HepG2 (cell line): ENCODE data around the gene LYRM7. TPM values are rescaled to one million over a fixed set of nuclear protein-coding genes. Genes with fewer than 3 reads are reported as not detected.

Experiments
- ARNT2 ChIP-seq: sonication (generic); formaldehyde crosslinking; IDR thresholded peaks from 2 replicates; pipeline ENCODE4 v1.8.0; 2022; ENCODE audit warnings: mild to moderate bottlenecking, low read depth, missing genetic modification reagents, moderate library complexity
- BORCS8-MEF2B ChIP-seq: sonication (generic); formaldehyde crosslinking; IDR thresholded peaks from 2 replicates; pipeline ENCODE4 v1.8.0; 2022; ENCODE audit warnings: mild to moderate bottlenecking, missing genetic modification reagents
- EP300 ChIP-seq, 3 experiments: sonication (generic) in 1 of 3; formaldehyde crosslinking in 1 of 3; IDR thresholded peaks; 2 replicates each; pipeline versions ENCODE4 v1.5.1 to v1.6.1; 2011 to 2020; ENCODE audit warnings: low read depth in 2 of 3, low read length in 2 of 3, borderline replicate concordance in 1 of 3, improper control_type of control experiment in 1 of 3, mild to moderate bottlenecking in 1 of 3, missing genetic modification reagents in 1 of 3, moderate library complexity in 1 of 3
- IRX3 ChIP-seq: sonication (generic); formaldehyde crosslinking; IDR thresholded peaks from 2 replicates; pipeline ENCODE4 v1.8.1; 2023; ENCODE audit warnings: mild to moderate bottlenecking, low read depth, missing genetic modification reagents, borderline replicate concordance
- KLF9 ChIP-seq: IDR thresholded peaks from 2 replicates; pipeline ENCODE4 v1.6.1; 2016; ENCODE audit warnings: low read depth
- KMT2B ChIP-seq: IDR thresholded peaks from 2 replicates; pipeline ENCODE4 v1.6.1; 2016; ENCODE audit warnings: missing genetic modification reagents, missing compliant biosample characterization
- MEF2D ChIP-seq: sonication (generic); formaldehyde crosslinking; IDR thresholded peaks from 2 replicates; pipeline ENCODE4 v1.5.1; 2020; ENCODE audit warnings: mild to moderate bottlenecking, missing genetic modification reagents
- NR2C2 ChIP-seq: sonication (generic); formaldehyde crosslinking; IDR thresholded peaks from 2 replicates; pipeline ENCODE4 v1.4.0; 2020; ENCODE audit warnings: missing genetic modification reagents, mild to moderate bottlenecking, moderate library complexity, borderline replicate concordance
- PHF20 ChIP-seq: sonication (generic); formaldehyde crosslinking; IDR thresholded peaks from 2 replicates; pipeline ENCODE4 v1.5.0; 2020; ENCODE audit warnings: mild to moderate bottlenecking, missing genetic modification reagents
- RARA ChIP-seq: IDR thresholded peaks from 2 replicates; pipeline ENCODE4 v1.6.1; 2016; ENCODE audit warnings: missing genetic modification reagents, missing compliant biosample characterization
- SOX5 ChIP-seq: IDR thresholded peaks from 2 replicates; pipeline ENCODE4 v1.6.1; 2016; ENCODE audit warnings: borderline replicate concordance
- SP5 ChIP-seq: IDR thresholded peaks from 2 replicates; pipeline ENCODE4 v1.6.1; 2016; ENCODE audit warnings: low read depth, borderline replicate concordance
- TGIF2 ChIP-seq: IDR thresholded peaks from 2 replicates; pipeline ENCODE4 v1.6.1; 2016; ENCODE audit warnings: control low read depth, missing compliant biosample characterization
- ZNF367 ChIP-seq: sonication (generic); formaldehyde crosslinking; IDR thresholded peaks from 2 replicates; pipeline ENCODE4 v1.4.0; 2020; ENCODE audit warnings: missing genetic modification reagents, borderline replicate concordance
- ZNF605 ChIP-seq: sonication (generic); formaldehyde crosslinking; IDR thresholded peaks from 2 replicates; pipeline ENCODE4 v1.8.0; 2022; ENCODE audit warnings: mild to moderate bottlenecking, missing genetic modification reagents
- ZNF709 ChIP-seq: sonication (generic); formaldehyde crosslinking; IDR thresholded peaks from 2 replicates; pipeline ENCODE4 v1.5.0; 2020; ENCODE audit warnings: mild to moderate bottlenecking, missing genetic modification reagents
- ZNF749 ChIP-seq: sonication (generic); formaldehyde crosslinking; IDR thresholded peaks from 2 replicates; pipeline ENCODE4 v1.8.0; 2022; ENCODE audit warnings: mild to moderate bottlenecking, missing genetic modification reagents, moderate library complexity, borderline replicate concordance
- ZNF777 ChIP-seq: sonication (generic); formaldehyde crosslinking; IDR thresholded peaks from 2 replicates; pipeline ENCODE4 v1.4.0; 2020; ENCODE audit warnings: missing genetic modification reagents
- ZSCAN31 ChIP-seq: sonication (generic); formaldehyde crosslinking; IDR thresholded peaks from 2 replicates; pipeline ENCODE4 v1.5.0; 2020; ENCODE audit warnings: low read depth, mild to moderate bottlenecking, missing genetic modification reagents
- polyA plus RNA-seq, 8 experiments: library from polyadenylated mRNA; depleted of rRNA in 3 of 8; stranded (reverse) in 7 of 8; unstranded in 1 of 8; fragments of >200 nt; fragmentation: Illumina TruSeq in 4 of 8; extraction: Trizol in 4 of 8; gene quantifications; 2 replicates each; pipeline versions ENCODE4 v1.2.1 to v1.2.3, GENCODE V29; 2011 to 2016; ENCODE audit warnings: low read depth in 4 of 8, missing spikeins in 1 of 8, mixed read lengths in 1 of 8; ENCODE audit not compliant: insufficient read depth in 1 of 8
- total RNA-seq, 5 experiments: library from RNA; depleted of rRNA; stranded (reverse); fragments of >200 nt; fragmentation: Illumina TruSeq; extraction: Trizol; gene quantifications; 2 replicates each; pipeline ENCODE4 v1.2.3, GENCODE V29; 2016; ENCODE audit warnings: low read depth in 1 of 5
- TF ChIP-seq, protein P1 (sequence below): sonication (generic); formaldehyde crosslinking; IDR thresholded peaks from 2 replicates; pipeline ENCODE4 v1.5.0; 2020; ENCODE audit warnings: mild to moderate bottlenecking, missing genetic modification reagents, moderate library complexity
- TF ChIP-seq, protein P2 (sequence below): IDR thresholded peaks from 2 replicates; pipeline ENCODE4 v1.6.1; 2016
- TF ChIP-seq, protein P3 (sequence below): IDR thresholded peaks from 2 replicates; pipeline ENCODE4 v1.6.1; 2012; ENCODE audit warnings: inconsistent platforms
- TF ChIP-seq, protein P4 (sequence below): sonication (generic); formaldehyde crosslinking; IDR thresholded peaks from 2 replicates; pipeline ENCODE4 v1.5.0; 2020; ENCODE audit warnings: missing genetic modification reagents

The LYRM7 gene
- total and polyA plus RNA-seq, 2 of the 13 experiments (the other 11 are each of a cell fraction or from before 2014, with no cell fraction given): 3.0 to 5.5 TPM

DNA sequence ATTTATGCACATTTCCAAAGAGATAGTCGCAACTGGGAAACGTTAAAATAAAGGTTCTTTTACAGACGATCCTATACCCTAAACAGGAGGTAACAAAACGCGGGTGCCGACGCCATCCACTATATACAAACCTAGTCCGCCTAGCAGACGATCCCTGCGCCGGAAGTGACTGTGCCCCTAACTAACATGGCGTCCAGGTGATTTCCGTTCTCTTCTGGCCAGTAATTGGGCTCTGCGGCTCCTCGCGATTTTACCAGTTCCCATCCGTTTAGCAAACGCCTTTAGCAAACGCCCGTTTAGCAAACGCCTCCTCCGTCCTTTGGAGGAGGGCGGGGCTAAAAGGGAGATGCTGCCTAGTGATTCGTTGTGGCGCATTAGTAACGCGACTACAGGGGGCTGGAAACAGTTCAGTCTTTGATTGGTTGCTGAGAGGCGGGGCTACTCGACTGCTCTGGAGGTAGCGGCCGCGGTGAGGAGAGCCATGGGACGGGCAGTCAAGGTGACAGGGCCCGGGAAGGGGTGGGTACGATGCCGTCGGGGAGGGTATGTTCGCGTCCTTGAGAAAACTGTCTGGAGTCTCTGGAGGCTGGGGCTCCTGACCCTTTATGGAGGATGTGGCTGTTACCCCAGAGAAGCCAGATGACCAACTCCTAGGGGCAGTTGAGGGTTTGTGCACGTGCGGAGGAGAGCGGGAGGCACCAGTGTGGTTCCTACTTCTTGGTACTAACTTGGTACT, at the start of gene LYRM7 (continued):
- peak; percentile 77 for TF ChIP-seq NR2C2 (CRISPR knock-in tag)
- peak; percentile 42; the same call in 1 of the 2 replicates for TF ChIP-seq MEF2D
- peak; percentile 57; the same call in 1 of the 2 replicates for TF ChIP-seq ZSCAN31 (CRISPR knock-in tag)
- TF ChIP-seq KLF9 (CRISPR knock-in tag): no peak
- TF ChIP-seq, protein P1, sequence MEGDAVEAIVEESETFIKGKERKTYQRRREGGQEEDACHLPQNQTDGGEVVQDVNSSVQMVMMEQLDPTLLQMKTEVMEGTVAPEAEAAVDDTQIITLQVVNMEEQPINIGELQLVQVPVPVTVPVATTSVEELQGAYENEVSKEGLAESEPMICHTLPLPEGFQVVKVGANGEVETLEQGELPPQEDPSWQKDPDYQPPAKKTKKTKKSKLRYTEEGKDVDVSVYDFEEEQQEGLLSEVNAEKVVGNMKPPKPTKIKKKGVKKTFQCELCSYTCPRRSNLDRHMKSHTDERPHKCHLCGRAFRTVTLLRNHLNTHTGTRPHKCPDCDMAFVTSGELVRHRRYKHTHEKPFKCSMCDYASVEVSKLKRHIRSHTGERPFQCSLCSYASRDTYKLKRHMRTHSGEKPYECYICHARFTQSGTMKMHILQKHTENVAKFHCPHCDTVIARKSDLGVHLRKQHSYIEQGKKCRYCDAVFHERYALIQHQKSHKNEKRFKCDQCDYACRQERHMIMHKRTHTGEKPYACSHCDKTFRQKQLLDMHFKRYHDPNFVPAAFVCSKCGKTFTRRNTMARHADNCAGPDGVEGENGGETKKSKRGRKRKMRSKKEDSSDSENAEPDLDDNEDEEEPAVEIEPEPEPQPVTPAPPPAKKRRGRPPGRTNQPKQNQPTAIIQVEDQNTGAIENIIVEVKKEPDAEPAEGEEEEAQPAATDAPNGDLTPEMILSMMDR: no peak
- 0 out of 2 replicates have a peak, but pooled peaks have one; percentile 46 for TF ChIP-seq BORCS8-MEF2B
- 0 out of 2 replicates have a peak, but pooled peaks have one; percentile 41 for TF ChIP-seq ZNF709 (CRISPR knock-in tag)
- TF ChIP-seq RARA: 0 out of 2 replicates have a peak, but pooled peaks have one; percentile 4
- TF ChIP-seq ZNF777: peak; percentile 95
- no peak for TF ChIP-seq EP300 (IDR thresholded peaks at IDR 0.05; ENCODE audit: low read depth in 2 of 2, low read length in 2 of 2)
- TF ChIP-seq EP300 (CRISPR knock-in tag; IDR thresholded peaks at IDR 0.05; ENCODE audit: borderline replicate concordance): no peak; the same call in 1 of the 2 replicates
- TF ChIP-seq, protein P2, sequence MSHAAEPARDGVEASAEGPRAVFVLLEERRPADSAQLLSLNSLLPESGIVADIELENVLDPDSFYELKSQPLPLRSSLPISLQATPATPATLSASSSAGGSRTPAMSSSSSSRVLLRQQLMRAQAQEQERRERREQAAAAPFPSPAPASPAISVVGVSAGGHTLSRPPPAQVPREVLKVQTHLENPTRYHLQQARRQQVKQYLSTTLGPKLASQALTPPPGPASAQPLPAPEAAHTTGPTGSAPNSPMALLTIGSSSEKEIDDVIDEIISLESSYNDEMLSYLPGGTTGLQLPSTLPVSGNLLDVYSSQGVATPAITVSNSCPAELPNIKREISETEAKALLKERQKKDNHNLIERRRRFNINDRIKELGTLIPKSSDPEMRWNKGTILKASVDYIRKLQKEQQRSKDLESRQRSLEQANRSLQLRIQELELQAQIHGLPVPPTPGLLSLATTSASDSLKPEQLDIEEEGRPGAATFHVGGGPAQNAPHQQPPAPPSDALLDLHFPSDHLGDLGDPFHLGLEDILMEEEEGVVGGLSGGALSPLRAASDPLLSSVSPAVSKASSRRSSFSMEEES (CRISPR knock-in tag): peak; percentile 36; the same call in 1 of the 2 replicates
- TF ChIP-seq SOX5 (CRISPR knock-in tag): 0 out of 2 replicates have a peak, but pooled peaks have one; percentile 30
- peak; percentile 60; the same call in 1 of the 2 replicates for TF ChIP-seq SP5
- TF ChIP-seq ZNF749 (CRISPR knock-in tag): no peak
- peak; percentile 86 for TF ChIP-seq PHF20 (CRISPR knock-in tag)
- no peak for TF ChIP-seq ZNF367 (CRISPR knock-in tag)
- TF ChIP-seq, protein P3, sequence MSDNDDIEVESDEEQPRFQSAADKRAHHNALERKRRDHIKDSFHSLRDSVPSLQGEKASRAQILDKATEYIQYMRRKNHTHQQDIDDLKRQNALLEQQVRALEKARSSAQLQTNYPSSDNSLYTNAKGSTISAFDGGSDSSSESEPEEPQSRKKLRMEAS: peak; percentile 30
- TF ChIP-seq ZNF605: 0 out of 2 replicates have a peak, but pooled peaks have one; percentile 54
- no peak for TF ChIP-seq IRX3
- TF ChIP-seq ARNT2 (CRISPR knock-in tag): peak; percentile 88; the same call in 1 of the 2 replicates
- TF ChIP-seq TGIF2 (CRISPR knock-in tag): peak; percentile 72
- peak; percentile 80 for TF ChIP-seq KMT2B
- TF ChIP-seq, protein P4, sequence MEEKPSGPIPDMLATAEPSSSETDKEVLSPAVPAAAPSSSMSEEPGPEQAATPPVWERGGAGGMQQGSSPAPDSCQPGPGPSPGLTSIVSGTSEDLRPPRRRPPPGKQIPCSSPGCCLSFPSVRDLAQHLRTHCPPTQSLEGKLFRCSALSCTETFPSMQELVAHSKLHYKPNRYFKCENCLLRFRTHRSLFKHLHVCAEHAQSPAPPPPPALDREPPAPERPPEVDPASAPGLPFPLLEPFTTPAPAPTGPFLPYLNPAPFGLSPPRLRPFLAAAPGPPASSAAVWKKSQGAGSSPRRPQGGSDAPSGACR (CRISPR knock-in tag): peak; percentile 62; the same call in 1 of the 2 replicates
